Liver (tissue), 9 donors: ENCODE data around the gene CD163. TPM values are rescaled to one million over a fixed set of nuclear protein-coding genes. Genes with fewer than 3 reads are reported as not detected.

Experiments
- DNase-seq: peaks from one replicate; pipeline ENCODE4 v3.0.0-alpha.2; 2017; ENCODE audit warnings: low spot score
- H3K27ac ChIP-seq, 2 donors: one replicate each; pipeline ENCODE4 v1.7.0; 2013; ENCODE audit warnings: inconsistent platforms in 2 of 2, low read length in 2 of 2, control low read depth in 1 of 2, low read depth in 1 of 2, mild to moderate bottlenecking in 1 of 2
- H3K27me3 ChIP-seq, 4 donors: one replicate each; pipeline versions ENCODE4 v1.6.1 to v1.7.0; 2013; ENCODE audit warnings: low read length in 3 of 4, inconsistent platforms in 1 of 4, mild to moderate bottlenecking in 1 of 4, moderate library complexity in 1 of 4; ENCODE audit not compliant: control insufficient read depth in 4 of 4, insufficient read depth in 4 of 4
- H3K36me3 ChIP-seq, 4 donors: one replicate each; pipeline versions ENCODE4 v1.6.1 to v1.7.0; 2013; ENCODE audit warnings: low read length in 3 of 4, mild to moderate bottlenecking in 3 of 4, low read depth in 1 of 4, moderate library complexity in 1 of 4; ENCODE audit not compliant: control insufficient read depth in 4 of 4, insufficient read depth in 3 of 4
- H3K4me1 ChIP-seq, 4 donors: one replicate each; pipeline versions ENCODE4 v1.6.1 to v1.7.0; 2013; ENCODE audit warnings: low read length in 3 of 4, mild to moderate bottlenecking in 3 of 4, moderate library complexity in 1 of 4; ENCODE audit not compliant: control insufficient read depth in 4 of 4, insufficient read depth in 4 of 4
- H3K4me3 ChIP-seq, 3 donors: one replicate each; pipeline versions ENCODE4 v1.6.1 to v1.7.0; 2013; ENCODE audit warnings: low read length in 3 of 3, control low read depth in 1 of 3, low read depth in 1 of 3, mild to moderate bottlenecking in 1 of 3
- H3K9ac ChIP-seq, 2 donors: one replicate each; pipeline ENCODE4 v1.7.0; 2013; ENCODE audit warnings: low read length in 2 of 2, mild to moderate bottlenecking in 2 of 2, moderate library complexity in 2 of 2, control low read depth in 1 of 2, low read depth in 1 of 2
- H3K9me3 ChIP-seq, 4 donors: one replicate each; pipeline versions ENCODE4 v1.6.1 to v1.7.0; 2013; ENCODE audit warnings: low read length in 3 of 4; ENCODE audit not compliant: control insufficient read depth in 4 of 4
- FOXA1 ChIP-seq: IDR thresholded peaks from 2 replicates; pipeline ENCODE4 v1.6.1; 2016; ENCODE audit warnings: antibody characterized with exemption
- FOXA2 ChIP-seq: IDR thresholded peaks from 2 replicates; pipeline ENCODE4 v1.6.1; 2016; ENCODE audit warnings: antibody characterized with exemption
- HNF4A ChIP-seq, 2 donors: conservative IDR thresholded peaks; 2 replicates each; pipeline ENCODE4 v1.6.1; 2016; ENCODE audit warnings: antibody characterized with exemption in 2 of 2, mild to moderate bottlenecking in 2 of 2
- REST ChIP-seq: IDR thresholded peaks from 2 replicates; pipeline ENCODE4 v1.6.1; 2016; ENCODE audit warnings: antibody characterized with exemption, mild to moderate bottlenecking
- SP1 ChIP-seq: IDR thresholded peaks from 2 replicates; pipeline ENCODE4 v1.6.1; 2018; ENCODE audit warnings: antibody characterized with exemption, mild to moderate bottlenecking
- WGBS: extraction: QIAGEN DNeasy Blood & Tissue Kit; methylation state at CpG from one replicate; pipeline ENCODE4 v1.1.7; 2013; 5-methylcytosine and 5-hydroxymethylcytosine counted together
- polyA plus RNA-seq, 2 donors: library from polyadenylated mRNA; stranded (reverse) in 1 of 2; unstranded in 1 of 2; fragments of 200-250 nt in 1 of 2; fragments of >200 nt in 1 of 2; fragmentation: Nextera tagmentation in 1 of 2; extraction: Ambion mirVana in 1 of 2; gene quantifications; one replicate each; pipeline versions ENCODE4 v1.2.1 to v1.2.3, GENCODE V29; 2013 to 2015
- total RNA-seq, 2 donors: library from RNA; depleted of rRNA; stranded (reverse); fragments of >200 nt; gene quantifications; one replicate each; pipeline ENCODE4 v1.2.3, GENCODE V29; 2014
- donor health status: healthy.
- donor health status: healthy.
- donor health status: healthy.
- donor health status: healthy.
- donor health status: healthy.

The CD163 gene
- total and polyA plus RNA-seq, 4 donors, result 61.1 to 153 (median 90.5) TPM

- H3K9ac ChIP-seq, result no peak overlapping the region
- 81% methylated on average over 1 of the region's 1 CpG for WGBS
- no peaks in the 10 kb centered on the region for H3K27me3 ChIP-seq
- H3K4me1 ChIP-seq, result peaks cover 0 to 13% (median 2%) of the 10 kb centered on the region in 4 donors
- no peak for DNase-seq
- no peaks in the 10 kb centered on the region for H3K9me3 ChIP-seq
- H3K27ac ChIP-seq, result no peak overlapping the region
- TF ChIP-seq FOXA1, result no peak
- no peak for TF ChIP-seq FOXA2
- TF ChIP-seq SP1, result no peak
- TF ChIP-seq REST, result no peak
- TF ChIP-seq HNF4A (conservative IDR thresholded peaks at IDR 0.05), result no peak
- peaks cover 2 to 24% (median 11%) of the 10 kb centered on the region in 4 donors for H3K36me3 ChIP-seq
- H3K4me3 ChIP-seq, result no peak overlapping the region
Observed at GRCh38 chr12:7499636-7500035, 3.9 kb downstream of the CD163 start.

DNA sequence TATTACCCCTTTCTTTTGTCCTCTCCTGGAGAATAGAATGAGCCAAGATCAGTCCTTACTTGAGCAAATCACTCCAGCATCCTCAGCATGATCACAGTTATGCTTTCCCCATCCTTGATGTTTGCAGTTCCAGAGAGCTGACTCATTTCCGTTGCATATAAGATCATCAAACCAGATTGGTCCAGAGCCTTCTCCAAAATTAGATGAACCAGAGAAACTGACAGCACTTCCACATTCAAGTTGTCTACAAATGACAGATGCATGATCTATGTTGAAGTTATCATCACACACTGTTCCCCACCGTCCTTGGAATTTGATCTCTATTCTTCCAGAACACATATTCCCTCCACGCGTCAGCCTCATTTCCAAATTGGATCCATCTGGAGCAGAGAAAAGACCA, 4.8 kb downstream of the CD163 start:
- H3K4me1 ChIP-seq, result peaks cover 0 to 13% (median 2%) of the 10 kb centered on the region in 4 donors
- H3K36me3 ChIP-seq, result peaks cover 2 to 24% (median 11%) of the 10 kb centered on the region in 4 donors
- no peaks in the 10 kb centered on the region for H3K27me3 ChIP-seq
- 63% methylated on average over 4 of the region's 4 CpGs for WGBS
- H3K27ac ChIP-seq, result no peak overlapping the region
- DNase-seq, result no peak
- H3K9ac ChIP-seq, result no peak overlapping the region
- no peaks in the 10 kb centered on the region for H3K9me3 ChIP-seq
- no peak for TF ChIP-seq FOXA1
- no peak overlapping the region for H3K4me3 ChIP-seq

- H3K27ac ChIP-seq, result no peak overlapping the region
- H3K9ac ChIP-seq, result no peak overlapping the region
- no peak for DNase-seq
- H3K4me3 ChIP-seq, result no peak overlapping the region
- WGBS, result 55% methylated on average over 3 of the region's 3 CpGs
- peaks cover 2 to 24% (median 11%) of the 10 kb centered on the region in 4 donors for H3K36me3 ChIP-seq
- no peak for TF ChIP-seq REST
- H3K27me3 ChIP-seq, result no peaks in the 10 kb centered on the region
- peaks cover 0 to 14% (median 3%) of the 10 kb centered on the region in 4 donors for H3K4me1 ChIP-seq
- no peaks in the 10 kb centered on the region for H3K9me3 ChIP-seq
Observed at GRCh38 chr12:7497661-7498060, 5.9 kb downstream of the CD163 start.
